ENCODE measurements around the gene ZDHHC13. TPM values are rescaled to one million over a fixed set of nuclear protein-coding genes. Genes with fewer than 3 reads are reported as not detected.

The ZDHHC13 gene
- total RNA-seq, 2 donors from 2014 or later: 12.2 to 12.3 TPM

- intact Hi-C loops (cut with DNase I): loop anchor here (2.0 kb wide), 1 partner anchor 477 kb away; no protein-coding TSS in a partner anchor
- no peak for DNase-seq (ENCODE audit: low spot score)
- Histone ChIP-seq H3K9me3 (no peaks in the 10 kb centered on the region), H3K27ac (no peak overlapping the region), H3K4me3 (no peak overlapping the region), H3K36me3 (no peaks in the 10 kb centered on the region), H3K4me1 (replicated peaks) (no peaks in the 10 kb centered on the region), H3K27me3 (replicated peaks; ENCODE audit: insufficient read depth) (no peaks in the 10 kb centered on the region)
- WGBS: 79% methylated on average over 3 of the region's 3 CpGs
- no peak for TF ChIP-seq POLR2AphosphoS5 (IDR thresholded peaks at IDR 0.05)
- TF ChIP-seq POLR2A (IDR thresholded peaks at IDR 0.05): no peak
Measured at GRCh38 chr11:19075636-19076035, 41.3 kb upstream of the ZDHHC13 start.

- intact Hi-C loops (cut with DNase I): loop anchor here (2.0 kb wide), 1 partner anchor 476 kb away; no protein-coding TSS in a partner anchor
- TF ChIP-seq POLR2A (IDR thresholded peaks at IDR 0.05): no peak
- TF ChIP-seq POLR2AphosphoS5 (IDR thresholded peaks at IDR 0.05): no peak
- peak; percentile 78 to 88 (median 84) for TF ChIP-seq CTCF (IDR thresholded peaks at IDR 0.05)
- DNase-seq (ENCODE audit: low spot score): peak; percentile 39
Measured at GRCh38 chr11:19076744-19077589, 40.0 kb upstream of the ZDHHC13 start.

GRCh38 chr11:19077965-19078364, 39.0 kb upstream of the ZDHHC13 start:
- Histone ChIP-seq H3K4me1 (replicated peaks) (no peaks in the 10 kb centered on the region), H3K9me3 (no peaks in the 10 kb centered on the region), H3K4me3 (no peak overlapping the region), H3K27ac (no peak overlapping the region), H3K27me3 (replicated peaks; ENCODE audit: insufficient read depth) (no peaks in the 10 kb centered on the region), H3K36me3 (no peaks in the 10 kb centered on the region)
- intact Hi-C loops (cut with DNase I): loop anchor here (2.0 kb wide), 1 partner anchor 475 kb away; no protein-coding TSS in a partner anchor
- DNase-seq (ENCODE audit: low spot score): no peak
- no peak for TF ChIP-seq CTCF (IDR thresholded peaks at IDR 0.05)
- TF ChIP-seq POLR2A (IDR thresholded peaks at IDR 0.05): no peak
- TF ChIP-seq POLR2AphosphoS5 (IDR thresholded peaks at IDR 0.05): no peak

More at GRCh38 chr11:19076744-19077589, 40.0 kb upstream of the ZDHHC13 start:
- Histone ChIP-seq H3K27ac (no peak overlapping the region), H3K36me3 (no peaks in the 10 kb centered on the region), H3K4me3 (no peak overlapping the region), H3K4me1 (replicated peaks) (no peaks in the 10 kb centered on the region), H3K9me3 (no peaks in the 10 kb centered on the region), H3K27me3 (replicated peaks; ENCODE audit: insufficient read depth) (no peaks in the 10 kb centered on the region)
- WGBS: 39% methylated on average over 10 of the region's 10 CpGs

- TF ChIP-seq POLR2AphosphoS5 (IDR thresholded peaks at IDR 0.05) (peak; percentile 63), POLR2A (IDR thresholded peaks at IDR 0.05) (no peak)
- intact Hi-C loops (cut with DNase I): no loop called here
- WGBS: 14% methylated on average over 6 of the region's 6 CpGs
- Histone ChIP-seq H3K4me1 (replicated peaks) (no peaks in the 10 kb centered on the region), H3K27ac (no peak overlapping the region), H3K27me3 (replicated peaks; ENCODE audit: insufficient read depth) (no peaks in the 10 kb centered on the region), H3K36me3 (no peaks in the 10 kb centered on the region), H3K9me3 (no peaks in the 10 kb centered on the region), H3K4me3 (no peak overlapping the region)
- peak; percentile 77 for DNase-seq (ENCODE audit: low spot score)
Measured at GRCh38 chr11:19079643-19080440, 37.1 kb upstream of the ZDHHC13 start.

- intact Hi-C loops (cut with DNase I): no loop called here
- H3K27me3 ChIP-seq (replicated peaks; ENCODE audit: insufficient read depth): no peaks in the 10 kb centered on the region
- TF ChIP-seq POLR2A (IDR thresholded peaks at IDR 0.05) (no peak), POLR2AphosphoS5 (IDR thresholded peaks at IDR 0.05) (no peak), CTCF (IDR thresholded peaks at IDR 0.05) (no peak)
- no peaks in the 10 kb centered on the region for H3K4me1 ChIP-seq (replicated peaks)
- 63% methylated on average over 6 of the region's 6 CpGs for WGBS
- peak; percentile 26 for DNase-seq (ENCODE audit: low spot score)
- H3K27ac ChIP-seq: no peak overlapping the region
- H3K9me3 ChIP-seq: no peaks in the 10 kb centered on the region
- no peak overlapping the region for H3K4me3 ChIP-seq
- H3K36me3 ChIP-seq: no peaks in the 10 kb centered on the region
Measured at GRCh38 chr11:19080579-19080993, 36.4 kb upstream of the ZDHHC13 start.

Measured in prostate gland (tissue), 2 donors.